H9 (cell line): Measurements from ENCODE around the gene CCDC172. TPM values are rescaled to one million over a fixed set of nuclear protein-coding genes. Genes with fewer than 3 reads are reported as not detected.

Experiments
- DNase-seq: peaks from one replicate; pipeline ENCODE4 v3.0.0-alpha.2; 2017
- H2AFZ ChIP-seq: one replicate; pipeline ENCODE4 v1.6.1; 2013; ENCODE audit warnings: mild to moderate bottlenecking, low read length, control low read depth, moderate library complexity
- H2AK5ac ChIP-seq: 2 replicates; pipeline ENCODE4 v1.6.1; 2013; ENCODE audit warnings: low read length, control low read depth, mixed read lengths; ENCODE audit not compliant: insufficient read length
- H2BK120ac ChIP-seq: one replicate; pipeline ENCODE4 v1.6.1; 2013; ENCODE audit warnings: low read depth, mild to moderate bottlenecking, low read length, control low read depth, inconsistent platforms; ENCODE audit not compliant: poor library complexity, severe bottlenecking
- H2BK12ac ChIP-seq: 2 replicates; pipeline ENCODE4 v1.6.1; 2013; ENCODE audit warnings: low read length, control low read depth, mixed read lengths, low read depth; ENCODE audit not compliant: insufficient read length
- H2BK15ac ChIP-seq: 2 replicates; pipeline ENCODE4 v1.6.1; 2013; ENCODE audit warnings: low read depth, low read length, control low read depth
- H2BK20ac ChIP-seq: one replicate; pipeline ENCODE4 v1.6.1; 2013; ENCODE audit warnings: low read depth, mild to moderate bottlenecking, low read length, control low read depth, inconsistent platforms; ENCODE audit not compliant: poor library complexity, severe bottlenecking
- H2BK5ac ChIP-seq: 2 replicates; pipeline ENCODE4 v1.6.1; 2013; ENCODE audit warnings: low read length, control low read depth, mixed read lengths; ENCODE audit not compliant: insufficient read length
- H3K14ac ChIP-seq: 2 replicates; pipeline ENCODE4 v1.6.1; 2013; ENCODE audit warnings: low read length, control low read depth; ENCODE audit not compliant: insufficient read depth
- H3K18ac ChIP-seq: 2 replicates; pipeline ENCODE4 v1.6.1; 2013; ENCODE audit warnings: low read depth, mild to moderate bottlenecking, mixed read lengths, low read length, control low read depth; ENCODE audit not compliant: insufficient read length
- H3K23ac ChIP-seq: 2 replicates; pipeline ENCODE4 v1.6.1; 2013; ENCODE audit warnings: low read length, control low read depth, mixed read lengths, low read depth; ENCODE audit not compliant: insufficient read length
- H3K23me2 ChIP-seq: 2 replicates; pipeline ENCODE4 v1.6.1; 2013; ENCODE audit warnings: low read depth, mild to moderate bottlenecking, mixed read lengths, low read length, control low read depth; ENCODE audit not compliant: insufficient read length, poor library complexity, severe bottlenecking
- H3K27ac ChIP-seq: 2 replicates; pipeline ENCODE4 v1.5.1; 2013; ENCODE audit warnings: low read length, control low read depth, mixed read lengths, low read depth; ENCODE audit not compliant: insufficient read length
- H3K27me3 ChIP-seq: 2 replicates; pipeline ENCODE4 v1.6.1; 2013; ENCODE audit warnings: low read length, control low read depth, inconsistent platforms; ENCODE audit not compliant: insufficient read depth
- H3K4ac ChIP-seq: 2 replicates; pipeline ENCODE4 v1.6.1; 2013; ENCODE audit warnings: low read depth, mild to moderate bottlenecking, control low read depth, inconsistent platforms, low read length, moderate library complexity
- H3K4me1 ChIP-seq: 2 replicates; pipeline ENCODE4 v1.6.1; 2013; ENCODE audit warnings: low read length, control low read depth, inconsistent platforms; ENCODE audit not compliant: insufficient read depth
- H3K4me2 ChIP-seq: 2 replicates; pipeline ENCODE4 v1.6.1; 2013; ENCODE audit warnings: low read length, control low read depth, mixed read lengths; ENCODE audit not compliant: insufficient read length, insufficient read depth
- H3K56ac ChIP-seq: 2 replicates; pipeline ENCODE4 v1.6.1; 2013; ENCODE audit warnings: low read depth, mild to moderate bottlenecking, mixed read lengths, low read length, control low read depth; ENCODE audit not compliant: insufficient read length
- H3K79me1 ChIP-seq: 2 replicates; pipeline ENCODE4 v1.6.1; 2013; ENCODE audit warnings: low read depth, mild to moderate bottlenecking, moderate library complexity, low read length, control low read depth, inconsistent platforms; ENCODE audit not compliant: insufficient read depth, poor library complexity, severe bottlenecking
- H3K79me2 ChIP-seq: 2 replicates; pipeline ENCODE4 v1.6.1; 2013; ENCODE audit warnings: low read length, control low read depth, inconsistent platforms; ENCODE audit not compliant: insufficient read depth
- H3K9ac ChIP-seq: 2 replicates; pipeline ENCODE4 v1.6.1; 2013; ENCODE audit warnings: low read length, control low read depth, mixed read lengths; ENCODE audit not compliant: insufficient read length; ENCODE audit errors: extremely low read depth
- H3K9me3 ChIP-seq: one replicate; pipeline ENCODE4 v1.6.1; 2013; ENCODE audit warnings: low read depth, low read length, inconsistent platforms; ENCODE audit not compliant: control insufficient read depth
- H3T11ph ChIP-seq: one replicate; pipeline ENCODE4 v1.6.1; 2013; ENCODE audit warnings: mild to moderate bottlenecking, low read length, control low read depth, inconsistent platforms
- H4K20me1 ChIP-seq: one replicate; pipeline ENCODE4 v1.6.1; 2013; ENCODE audit not compliant: control insufficient read depth, insufficient read length, insufficient read depth
- H4K5ac ChIP-seq: 2 replicates; pipeline ENCODE4 v1.6.1; 2013; ENCODE audit warnings: low read depth, mild to moderate bottlenecking, mixed read lengths, low read length, control low read depth; ENCODE audit not compliant: insufficient read length
- H4K8ac ChIP-seq: replicated peaks from 2 replicates; pipeline ENCODE4 v1.6.1; 2013; ENCODE audit warnings: low read length, control low read depth, mixed read lengths, low read depth; ENCODE audit not compliant: insufficient read length
- H4K91ac ChIP-seq: 2 replicates; pipeline ENCODE4 v1.6.1; 2013; ENCODE audit warnings: low read depth, mild to moderate bottlenecking, moderate library complexity, mixed read lengths, low read length, control low read depth; ENCODE audit not compliant: insufficient read length
- H3K27ac Mint-ChIP-seq, 3 experiments: 2 replicates in 2 of 3; 3 replicates in 1 of 3; pipeline ENCODE4 v1.8.0; 2020 to 2021; ENCODE audit warnings: mixed read lengths in 3 of 3, mild to moderate bottlenecking in 1 of 3, moderate library complexity in 1 of 3
- H3K27me3 Mint-ChIP-seq: 2 replicates; pipeline ENCODE4 v1.8.0; 2021; ENCODE audit warnings: low read depth, mild to moderate bottlenecking, moderate library complexity, mixed read lengths
- H3K36me3 Mint-ChIP-seq, 3 experiments: 2 replicates in 2 of 3; 3 replicates in 1 of 3; pipeline ENCODE4 v1.8.0; 2020 to 2021; ENCODE audit warnings: low read depth in 3 of 3, mixed read lengths in 3 of 3; ENCODE audit not compliant: insufficient read depth in 1 of 3
- H3K4me1 Mint-ChIP-seq, 2 experiments: 2 replicates each; pipeline ENCODE4 v1.8.0; 2020; ENCODE audit warnings: mixed read lengths in 2 of 2
- H3K4me3 Mint-ChIP-seq, 2 experiments: 2 replicates in 1 of 2; 3 replicates in 1 of 2; pipeline ENCODE4 v1.8.0; 2020 to 2021; ENCODE audit warnings: mild to moderate bottlenecking in 2 of 2, mixed read lengths in 2 of 2, moderate library complexity in 1 of 2
- H3K9me3 Mint-ChIP-seq, 2 experiments: 2 replicates in 1 of 2; 3 replicates in 1 of 2; pipeline ENCODE4 v1.8.0; 2020; ENCODE audit warnings: mild to moderate bottlenecking in 2 of 2, mixed read lengths in 2 of 2, moderate library complexity in 1 of 2
- WGBS: extraction: QIAGEN DNeasy Blood & Tissue Kit; methylation state at CpG from one replicate; pipeline ENCODE4 v1.1.7; 2013; ENCODE audit warnings: missing lambda C conversion rate, low lambda C conversion rate, mixed read lengths; ENCODE audit not compliant: insufficient read length; ENCODE audit errors: extremely low coverage; 5-methylcytosine and 5-hydroxymethylcytosine counted together
- total RNA-seq: library from RNA; stranded (reverse); gene quantifications from 2 replicates; pipeline ENCODE4 v1.2.1, GENCODE V29; 2021
- TF ChIP-seq, protein P1 (sequence below): fragments of 200-600 bp; sonication (generic); conservative IDR thresholded peaks from 3 replicates; pipeline ENCODE4 v1.8.0; 2021; ENCODE audit warnings: antibody characterized with exemption, mild to moderate bottlenecking

The CCDC172 gene
- total RNA-seq, 1 experiment from 2014 or later: 1.3 TPM

DNA sequence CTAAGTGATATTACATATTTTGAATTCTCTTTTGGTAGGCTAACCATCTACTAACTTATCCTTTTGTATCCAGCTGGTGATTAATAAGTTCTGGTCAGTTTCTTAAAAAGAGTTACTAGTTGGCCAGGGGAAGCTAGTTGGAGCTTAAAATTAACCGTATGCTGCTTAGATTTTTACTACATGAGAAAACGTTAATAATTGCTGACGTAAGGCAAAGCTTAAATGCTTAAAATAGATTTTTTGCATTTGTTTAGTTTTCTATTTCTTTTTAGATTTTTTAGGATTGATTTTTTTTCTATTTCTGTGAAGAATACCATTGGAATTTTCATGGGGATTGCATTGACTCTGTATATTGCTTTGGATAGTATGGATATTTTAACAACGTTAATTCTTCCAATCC lies 32.6 kb downstream of the CCDC172 start:
- H3K27me3 ChIP-seq: no peaks in the 10 kb centered on the region
- H4K20me1 ChIP-seq: no peaks in the 10 kb centered on the region
- no peaks in the 10 kb centered on the region for H3K79me1 ChIP-seq
- no peaks in the 10 kb centered on the region for H3K4me1 Mint-ChIP-seq
- H3K36me3 Mint-ChIP-seq: peaks cover 0 to 8% (median under 1%) of the 10 kb centered on the region in 3 experiments; a peak in 2 of 7 replicates
- H2BK120ac ChIP-seq: no peak overlapping the region
- H2AK5ac ChIP-seq: no peak overlapping the region
- no peak overlapping the region for H4K8ac ChIP-seq
- H3K14ac ChIP-seq: no peak overlapping the region
- no peak overlapping the region for H3K4me3 Mint-ChIP-seq
- no peak overlapping the region for H3K27ac ChIP-seq
- DNase-seq: no peak
- no peak overlapping the region for H2BK15ac ChIP-seq
- no peak overlapping the region for H3K4ac ChIP-seq
- H4K91ac ChIP-seq: no peak overlapping the region
- no peaks in the 10 kb centered on the region for H3K9me3 ChIP-seq
- H3K4me2 ChIP-seq: no peak overlapping the region
- H3K23ac ChIP-seq: no peak overlapping the region
- H3K56ac ChIP-seq: no peak overlapping the region
- no peak overlapping the region for H4K5ac ChIP-seq
- H3K79me2 ChIP-seq: no peaks in the 10 kb centered on the region
- H2BK20ac ChIP-seq: no peak overlapping the region
- no peak overlapping the region for H3K18ac ChIP-seq
- H3K27ac Mint-ChIP-seq: no peak overlapping the region
- H3K27me3 Mint-ChIP-seq: no peaks in the 10 kb centered on the region
- H3K9ac ChIP-seq: no peak overlapping the region
- H3T11ph ChIP-seq: no peak overlapping the region
- H2AFZ ChIP-seq: no peak overlapping the region
- no peak overlapping the region for H2BK12ac ChIP-seq
- no peak overlapping the region for H2BK5ac ChIP-seq
- no peaks in the 10 kb centered on the region; a peak in 3 of 5 replicates for H3K9me3 Mint-ChIP-seq
- no CpG with 5 or more reads among the region's 4 CpGs for WGBS
- no peaks in the 10 kb centered on the region for H3K4me1 ChIP-seq
- TF ChIP-seq, protein P1, sequence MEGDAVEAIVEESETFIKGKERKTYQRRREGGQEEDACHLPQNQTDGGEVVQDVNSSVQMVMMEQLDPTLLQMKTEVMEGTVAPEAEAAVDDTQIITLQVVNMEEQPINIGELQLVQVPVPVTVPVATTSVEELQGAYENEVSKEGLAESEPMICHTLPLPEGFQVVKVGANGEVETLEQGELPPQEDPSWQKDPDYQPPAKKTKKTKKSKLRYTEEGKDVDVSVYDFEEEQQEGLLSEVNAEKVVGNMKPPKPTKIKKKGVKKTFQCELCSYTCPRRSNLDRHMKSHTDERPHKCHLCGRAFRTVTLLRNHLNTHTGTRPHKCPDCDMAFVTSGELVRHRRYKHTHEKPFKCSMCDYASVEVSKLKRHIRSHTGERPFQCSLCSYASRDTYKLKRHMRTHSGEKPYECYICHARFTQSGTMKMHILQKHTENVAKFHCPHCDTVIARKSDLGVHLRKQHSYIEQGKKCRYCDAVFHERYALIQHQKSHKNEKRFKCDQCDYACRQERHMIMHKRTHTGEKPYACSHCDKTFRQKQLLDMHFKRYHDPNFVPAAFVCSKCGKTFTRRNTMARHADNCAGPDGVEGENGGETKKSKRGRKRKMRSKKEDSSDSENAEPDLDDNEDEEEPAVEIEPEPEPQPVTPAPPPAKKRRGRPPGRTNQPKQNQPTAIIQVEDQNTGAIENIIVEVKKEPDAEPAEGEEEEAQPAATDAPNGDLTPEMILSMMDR: no peak
- H3K23me2 ChIP-seq: no peaks in the 10 kb centered on the region
